HepG2 (cell line): Measurements from ENCODE around the gene ORC4. TPM values are rescaled to one million over a fixed set of nuclear protein-coding genes. Genes with fewer than 3 reads are reported as not detected.
A peak's percentile ranks its signal among the peaks of the same experiment; 100 is the strongest.

Source experiments
- ATM ChIP-seq: fragments of 450-650 bp; IDR thresholded peaks from 2 replicates; pipeline ENCODE4 v1.7.1; 2017; ENCODE audit warnings: mild to moderate bottlenecking, borderline replicate concordance
- BRD4 ChIP-seq: sonication (generic); formaldehyde crosslinking; IDR thresholded peaks from 2 replicates; pipeline ENCODE4 v1.4.0; 2020; ENCODE audit warnings: missing genetic modification reagents
- EHMT2 ChIP-seq: fragments of 200-600 bp; sonication (generic); IDR thresholded peaks from 2 replicates; pipeline ENCODE4 v1.7.0; 2017; ENCODE audit warnings: antibody characterized with exemption, low read depth, low read length, borderline replicate concordance
- KMT2B ChIP-seq: IDR thresholded peaks from 2 replicates; pipeline ENCODE4 v1.6.1; 2016; ENCODE audit warnings: missing genetic modification reagents, missing compliant biosample characterization
- MATR3 ChIP-seq: sonication (generic); formaldehyde crosslinking; IDR thresholded peaks from 2 replicates; pipeline ENCODE4 v1.4.0; 2020; ENCODE audit warnings: missing genetic modification reagents
- MED8 ChIP-seq: sonication (generic); formaldehyde crosslinking; IDR thresholded peaks from 2 replicates; pipeline ENCODE4 v1.8.1; 2023; ENCODE audit warnings: mild to moderate bottlenecking, missing genetic modification reagents; ENCODE audit not compliant: insufficient replicate concordance
- SIX1 ChIP-seq: sonication (generic); formaldehyde crosslinking; IDR thresholded peaks from 2 replicates; pipeline ENCODE4 v1.4.0; 2020; ENCODE audit warnings: missing genetic modification reagents, borderline replicate concordance
- ZBTB8A ChIP-seq: sonication (generic); formaldehyde crosslinking; IDR thresholded peaks from 2 replicates; pipeline ENCODE4 v1.4.0; 2020; ENCODE audit warnings: mild to moderate bottlenecking, low read depth, missing genetic modification reagents, borderline replicate concordance
- ZNF33A ChIP-seq: sonication (generic); formaldehyde crosslinking; IDR thresholded peaks from 2 replicates; pipeline ENCODE4 v1.5.1; 2020; ENCODE audit warnings: missing genetic modification reagents, mild to moderate bottlenecking, moderate library complexity, borderline replicate concordance
- ZNF33B ChIP-seq: sonication (generic); formaldehyde crosslinking; IDR thresholded peaks from 2 replicates; pipeline ENCODE4 v1.5.1; 2020; ENCODE audit warnings: mild to moderate bottlenecking, missing genetic modification reagents
- ZNF550 ChIP-seq: sonication (generic); formaldehyde crosslinking; IDR thresholded peaks from 2 replicates; pipeline ENCODE4 v1.4.0; 2020; ENCODE audit warnings: mild to moderate bottlenecking, missing genetic modification reagents, borderline replicate concordance
- ZNF792 ChIP-seq: IDR thresholded peaks from 2 replicates; pipeline ENCODE4 v1.6.1; 2016
- polyA plus RNA-seq, 8 experiments: library from polyadenylated mRNA; depleted of rRNA in 3 of 8; stranded (reverse) in 7 of 8; unstranded in 1 of 8; fragments of >200 nt; fragmentation: Illumina TruSeq in 4 of 8; extraction: Trizol in 4 of 8; gene quantifications; 2 replicates each; pipeline versions ENCODE4 v1.2.1 to v1.2.3, GENCODE V29; 2011 to 2016; ENCODE audit warnings: low read depth in 4 of 8, missing spikeins in 1 of 8, mixed read lengths in 1 of 8; ENCODE audit not compliant: insufficient read depth in 1 of 8
- total RNA-seq, 5 experiments: library from RNA; depleted of rRNA; stranded (reverse); fragments of >200 nt; fragmentation: Illumina TruSeq; extraction: Trizol; gene quantifications; 2 replicates each; pipeline ENCODE4 v1.2.3, GENCODE V29; 2016; ENCODE audit warnings: low read depth in 1 of 5
- TF ChIP-seq, protein P1 (sequence below): sonication (generic); formaldehyde crosslinking; IDR thresholded peaks from 2 replicates; pipeline ENCODE4 v1.8.1; 2023; ENCODE audit warnings: mild to moderate bottlenecking, missing genetic modification reagents
- TF ChIP-seq, protein P2 (sequence below): fragments of 450-650 bp; IDR thresholded peaks from 2 replicates; pipeline ENCODE4 v1.6.1; 2017
- TF ChIP-seq, protein P3 (sequence below): sonication (generic); formaldehyde crosslinking; IDR thresholded peaks from 2 replicates; pipeline ENCODE4 v1.4.0; 2020; ENCODE audit warnings: mild to moderate bottlenecking, missing genetic modification reagents
- TF ChIP-seq, protein P4 (sequence below): sonication (generic); formaldehyde crosslinking; conservative IDR thresholded peaks from 2 replicates; pipeline ENCODE4 v1.4.0; 2020; ENCODE audit warnings: mild to moderate bottlenecking, missing genetic modification reagents, moderate library complexity
- TF ChIP-seq, protein P5 (sequence below): IDR thresholded peaks from 2 replicates; pipeline ENCODE4 v1.6.1; 2016; ENCODE audit warnings: mild to moderate bottlenecking, missing biosample characterization, missing genetic modification reagents
- TF ChIP-seq, protein P6 (sequence below): sonication (generic); formaldehyde crosslinking; conservative IDR thresholded peaks from 2 replicates; pipeline ENCODE4 v1.8.0; 2022; ENCODE audit warnings: low read depth, missing genetic modification reagents

Gene ORC4
- total and polyA plus RNA-seq, 2 of the 13 experiments (the other 11 are each of a cell fraction or from before 2014, with no cell fraction given) = 28.6 to 84.8 TPM

DNA sequence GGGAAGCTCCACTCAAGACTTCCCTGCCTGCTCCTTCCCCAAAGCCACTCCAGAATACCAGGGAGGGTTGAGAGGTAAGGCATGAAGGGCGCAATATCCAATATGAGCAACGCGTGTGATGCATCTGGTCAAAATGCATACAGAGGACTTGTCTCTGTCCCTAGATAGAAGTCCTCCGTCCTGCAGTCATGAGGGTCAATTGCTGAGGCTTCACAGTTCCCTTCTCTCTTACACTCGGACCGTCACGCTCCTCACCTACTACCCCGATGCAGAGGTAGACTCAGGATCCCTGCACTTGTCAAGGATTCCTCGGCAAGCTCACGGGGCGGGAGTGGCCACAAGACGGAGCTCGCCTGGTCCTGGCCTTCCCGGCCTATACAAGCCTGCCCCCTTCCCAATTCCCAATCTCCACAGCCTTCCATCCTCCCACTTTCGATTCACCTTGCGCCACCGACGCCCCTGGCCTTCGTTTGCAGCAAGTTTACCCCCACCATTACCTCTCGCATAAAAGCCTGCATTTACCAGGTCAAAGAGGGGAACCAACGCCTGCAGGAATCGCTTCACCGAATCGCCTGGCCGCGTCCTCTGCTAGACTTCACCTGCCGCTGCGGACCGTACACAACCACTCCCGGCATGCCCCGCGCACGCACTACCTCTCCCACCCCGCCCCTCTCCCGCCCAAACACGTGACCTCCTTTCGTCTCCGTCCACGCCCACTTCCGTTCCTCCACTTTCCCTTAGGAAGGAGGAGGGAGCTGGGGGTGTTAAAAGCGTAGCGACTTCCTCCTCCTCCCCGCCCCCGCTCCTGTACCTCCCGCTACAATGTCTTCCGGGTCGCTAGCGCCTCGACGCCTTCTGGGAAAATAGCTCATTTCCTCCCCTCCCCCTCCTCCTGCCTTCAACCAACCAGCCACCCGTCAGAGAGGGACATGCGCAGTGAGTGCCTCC is at the start of gene ORC4 (continued):
- no peak for TF ChIP-seq SIX1 (CRISPR knock-in tag)
- TF ChIP-seq, protein P1, sequence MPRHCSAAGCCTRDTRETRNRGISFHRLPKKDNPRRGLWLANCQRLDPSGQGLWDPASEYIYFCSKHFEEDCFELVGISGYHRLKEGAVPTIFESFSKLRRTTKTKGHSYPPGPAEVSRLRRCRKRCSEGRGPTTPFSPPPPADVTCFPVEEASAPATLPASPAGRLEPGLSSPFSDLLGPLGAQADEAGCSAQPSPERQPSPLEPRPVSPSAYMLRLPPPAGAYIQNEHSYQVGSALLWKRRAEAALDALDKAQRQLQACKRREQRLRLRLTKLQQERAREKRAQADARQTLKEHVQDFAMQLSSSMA = peak; percentile 98
- TF ChIP-seq, protein P2, sequence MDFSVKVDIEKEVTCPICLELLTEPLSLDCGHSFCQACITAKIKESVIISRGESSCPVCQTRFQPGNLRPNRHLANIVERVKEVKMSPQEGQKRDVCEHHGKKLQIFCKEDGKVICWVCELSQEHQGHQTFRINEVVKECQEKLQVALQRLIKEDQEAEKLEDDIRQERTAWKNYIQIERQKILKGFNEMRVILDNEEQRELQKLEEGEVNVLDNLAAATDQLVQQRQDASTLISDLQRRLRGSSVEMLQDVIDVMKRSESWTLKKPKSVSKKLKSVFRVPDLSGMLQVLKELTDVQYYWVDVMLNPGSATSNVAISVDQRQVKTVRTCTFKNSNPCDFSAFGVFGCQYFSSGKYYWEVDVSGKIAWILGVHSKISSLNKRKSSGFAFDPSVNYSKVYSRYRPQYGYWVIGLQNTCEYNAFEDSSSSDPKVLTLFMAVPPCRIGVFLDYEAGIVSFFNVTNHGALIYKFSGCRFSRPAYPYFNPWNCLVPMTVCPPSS = no peak
- TF ChIP-seq EHMT2 = peak; percentile 53; the same call in 1 of the 2 replicates
- no peak for TF ChIP-seq MATR3 (CRISPR knock-in tag)
- TF ChIP-seq, protein P3, sequence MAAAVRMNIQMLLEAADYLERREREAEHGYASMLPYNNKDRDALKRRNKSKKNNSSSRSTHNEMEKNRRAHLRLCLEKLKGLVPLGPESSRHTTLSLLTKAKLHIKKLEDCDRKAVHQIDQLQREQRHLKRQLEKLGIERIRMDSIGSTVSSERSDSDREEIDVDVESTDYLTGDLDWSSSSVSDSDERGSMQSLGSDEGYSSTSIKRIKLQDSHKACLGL (CRISPR knock-in tag) = peak; percentile 90
- peak; percentile 88 for TF ChIP-seq BRD4 (CRISPR knock-in tag)
- peak; percentile 96 for TF ChIP-seq KMT2B
- TF ChIP-seq ZNF792 (CRISPR knock-in tag) = no peak; the same call in 1 of the 2 replicates
- TF ChIP-seq ATM = no peak
- peak; percentile 89; the same call in 1 of the 2 replicates for TF ChIP-seq ZNF33B (CRISPR knock-in tag)
- TF ChIP-seq ZNF33A (CRISPR knock-in tag) = no peak
- TF ChIP-seq MED8 (CRISPR knock-in tag) = no peak
- peak; percentile 90; the same call in 1 of the 2 replicates for TF ChIP-seq ZNF550
- TF ChIP-seq, protein P4, sequence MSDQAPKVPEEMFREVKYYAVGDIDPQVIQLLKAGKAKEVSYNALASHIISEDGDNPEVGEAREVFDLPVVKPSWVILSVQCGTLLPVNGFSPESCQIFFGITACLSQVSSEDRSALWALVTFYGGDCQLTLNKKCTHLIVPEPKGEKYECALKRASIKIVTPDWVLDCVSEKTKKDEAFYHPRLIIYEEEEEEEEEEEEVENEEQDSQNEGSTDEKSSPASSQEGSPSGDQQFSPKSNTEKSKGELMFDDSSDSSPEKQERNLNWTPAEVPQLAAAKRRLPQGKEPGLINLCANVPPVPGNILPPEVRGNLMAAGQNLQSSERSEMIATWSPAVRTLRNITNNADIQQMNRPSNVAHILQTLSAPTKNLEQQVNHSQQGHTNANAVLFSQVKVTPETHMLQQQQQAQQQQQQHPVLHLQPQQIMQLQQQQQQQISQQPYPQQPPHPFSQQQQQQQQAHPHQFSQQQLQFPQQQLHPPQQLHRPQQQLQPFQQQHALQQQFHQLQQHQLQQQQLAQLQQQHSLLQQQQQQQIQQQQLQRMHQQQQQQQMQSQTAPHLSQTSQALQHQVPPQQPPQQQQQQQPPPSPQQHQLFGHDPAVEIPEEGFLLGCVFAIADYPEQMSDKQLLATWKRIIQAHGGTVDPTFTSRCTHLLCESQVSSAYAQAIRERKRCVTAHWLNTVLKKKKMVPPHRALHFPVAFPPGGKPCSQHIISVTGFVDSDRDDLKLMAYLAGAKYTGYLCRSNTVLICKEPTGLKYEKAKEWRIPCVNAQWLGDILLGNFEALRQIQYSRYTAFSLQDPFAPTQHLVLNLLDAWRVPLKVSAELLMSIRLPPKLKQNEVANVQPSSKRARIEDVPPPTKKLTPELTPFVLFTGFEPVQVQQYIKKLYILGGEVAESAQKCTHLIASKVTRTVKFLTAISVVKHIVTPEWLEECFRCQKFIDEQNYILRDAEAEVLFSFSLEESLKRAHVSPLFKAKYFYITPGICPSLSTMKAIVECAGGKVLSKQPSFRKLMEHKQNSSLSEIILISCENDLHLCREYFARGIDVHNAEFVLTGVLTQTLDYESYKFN (CRISPR knock-in tag) = peak; percentile 77
- TF ChIP-seq, protein P5, sequence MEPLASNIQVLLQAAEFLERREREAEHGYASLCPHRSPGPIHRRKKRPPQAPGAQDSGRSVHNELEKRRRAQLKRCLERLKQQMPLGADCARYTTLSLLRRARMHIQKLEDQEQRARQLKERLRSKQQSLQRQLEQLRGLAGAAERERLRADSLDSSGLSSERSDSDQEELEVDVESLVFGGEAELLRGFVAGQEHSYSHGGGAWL = peak; percentile 90; the same call in 1 of the 2 replicates
- TF ChIP-seq, protein P6, sequence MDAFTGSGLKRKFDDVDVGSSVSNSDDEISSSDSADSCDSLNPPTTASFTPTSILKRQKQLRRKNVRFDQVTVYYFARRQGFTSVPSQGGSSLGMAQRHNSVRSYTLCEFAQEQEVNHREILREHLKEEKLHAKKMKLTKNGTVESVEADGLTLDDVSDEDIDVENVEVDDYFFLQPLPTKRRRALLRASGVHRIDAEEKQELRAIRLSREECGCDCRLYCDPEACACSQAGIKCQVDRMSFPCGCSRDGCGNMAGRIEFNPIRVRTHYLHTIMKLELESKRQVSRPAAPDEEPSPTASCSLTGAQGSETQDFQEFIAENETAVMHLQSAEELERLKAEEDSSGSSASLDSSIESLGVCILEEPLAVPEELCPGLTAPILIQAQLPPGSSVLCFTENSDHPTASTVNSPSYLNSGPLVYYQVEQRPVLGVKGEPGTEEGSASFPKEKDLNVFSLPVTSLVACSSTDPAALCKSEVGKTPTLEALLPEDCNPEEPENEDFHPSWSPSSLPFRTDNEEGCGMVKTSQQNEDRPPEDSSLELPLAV (CRISPR knock-in tag) = no peak
- no peak; the same call in 1 of the 2 replicates for TF ChIP-seq ZBTB8A
